K562 (cell line): ENCODE data around the gene ACLY. TPM values are rescaled to one million over a fixed set of nuclear protein-coding genes. Genes with fewer than 3 reads are reported as not detected.

Source experiments
- ATAC-seq: fragments of 200-7000 bp; cut with Tn5 transposase; 3 replicates; pipeline ENCODE4 v1.9.1; 2020; ENCODE audit warnings: moderate library complexity
- BruUV-seq: library from RNA; stranded (reverse); fragments of 400-500 nt; replicated peaks from 2 replicates; lab custom pipeline; 2021; lab: Mats Ljungman, UMichigan
- CTCF ChIA-PET: fragments of 300-600 bp; formaldehyde crosslinking; extraction: SDS; loops from one replicate; lab custom pipeline; 2021; ENCODE audit warnings: low intra/inter-chr PET ratio; lab: Yijun Ruan, JAX
- POLR2A ChIA-PET: fragments of 300-600, 350-650 bp; sonication (Branson Sonifier 250); formaldehyde crosslinking; extraction: SDS; loops from one replicate; lab custom pipeline; 2021; ENCODE audit warnings: antibody characterized with exemption, inconsistent platforms; lab: Yijun Ruan, JAX
- DNase-seq, 4 experiments: peaks; one replicate each; pipeline versions ENCODE4 v3.0.0 to v3.0.0-alpha.2; 2011 to 2018; ENCODE audit warnings: low spot score in 3 of 4, mixed read lengths in 3 of 4; ENCODE audit errors: extremely low read depth in 1 of 4
- FAIRE-seq: peaks from 2 replicates; lab custom pipeline; 2011; peaks lifted over from hg19 to GRCh38; lab: Jason Lieb, UNC
- H2AFZ ChIP-seq: 2 replicates; pipeline ENCODE4 v1.6.0; 2011; ENCODE audit warnings: low read depth, low read length, control low read depth, inconsistent platforms
- H3K27ac ChIP-seq: fragments of 200-600 bp; 3 replicates; pipeline ENCODE4 v1.8.0; 2011; ENCODE audit warnings: low read depth, mild to moderate bottlenecking, control low read depth, inconsistent platforms, low read length, moderate library complexity, mixed read lengths; ENCODE audit errors: extremely low read depth
- H3K27me3 ChIP-seq, 2 experiments: fragments of 300-600 bp in 1 of 2; 2 replicates in 1 of 2; 3 replicates in 1 of 2; pipeline versions ENCODE4 v1.6.0 to v1.8.0; 2011; ENCODE audit warnings: inconsistent platforms in 2 of 2, low read length in 2 of 2, mild to moderate bottlenecking in 1 of 2, mixed read lengths in 1 of 2, moderate library complexity in 1 of 2; ENCODE audit not compliant: control insufficient read depth in 2 of 2, insufficient read depth in 2 of 2
- H3K36me3 ChIP-seq: fragments of 300-600 bp; 3 replicates; pipeline ENCODE4 v1.8.0; 2011; ENCODE audit warnings: mild to moderate bottlenecking, low read length, inconsistent platforms; ENCODE audit not compliant: control insufficient read depth, insufficient read depth
- H3K4me1 ChIP-seq, 2 experiments: fragments of 200-600 bp in 1 of 2; replicated peaks in 1 of 2; 2 replicates in 1 of 2; 3 replicates in 1 of 2; pipeline versions ENCODE4 v1.5.1 to v1.8.0; 2011; ENCODE audit warnings: inconsistent platforms in 2 of 2, low read length in 2 of 2, mild to moderate bottlenecking in 1 of 2, mixed read lengths in 1 of 2, moderate library complexity in 1 of 2; ENCODE audit not compliant: control insufficient read depth in 2 of 2, insufficient read depth in 2 of 2
- H3K4me2 ChIP-seq: 2 replicates; pipeline ENCODE4 v1.6.1; 2011; ENCODE audit warnings: low read length, control low read depth, inconsistent platforms, mixed read lengths; ENCODE audit not compliant: insufficient read depth
- H3K4me3 ChIP-seq: fragments of 200-600 bp; sonication (generic), shearing (Covaris generic); 2 replicates; pipeline ENCODE4 v1.5.1; 2016; ENCODE audit warnings: control low read depth, inconsistent platforms
- H3K79me2 ChIP-seq: fragments of 200-600 bp; 3 replicates; pipeline ENCODE4 v1.8.0; 2011; ENCODE audit warnings: low read length, inconsistent platforms; ENCODE audit not compliant: control insufficient read depth, insufficient read depth
- H3K9ac ChIP-seq, 2 experiments: 2 replicates each; pipeline versions ENCODE4 v1.6.0 to v1.6.1; 2011; ENCODE audit warnings: low read depth in 2 of 2, low read length in 2 of 2, control low read depth in 1 of 2, inconsistent platforms in 1 of 2, mild to moderate bottlenecking in 1 of 2, mixed read lengths in 1 of 2; ENCODE audit not compliant: insufficient read depth in 1 of 2
- H3K9me1 ChIP-seq: one replicate; pipeline ENCODE4 v1.6.0; 2011; ENCODE audit warnings: inconsistent platforms, mild to moderate bottlenecking, low read length, moderate library complexity; ENCODE audit not compliant: control insufficient read depth, insufficient read depth
- H3K9me3 ChIP-seq: replicated peaks from 2 replicates; pipeline ENCODE4 v1.5.1; 2011; ENCODE audit warnings: low read depth, low read length, inconsistent platforms; ENCODE audit not compliant: control insufficient read depth, insufficient read depth
- H4K20me1 ChIP-seq: replicated peaks from 2 replicates; pipeline ENCODE4 v1.6.1; 2011; ENCODE audit warnings: low read length, inconsistent platforms, mixed read lengths; ENCODE audit not compliant: control insufficient read depth, insufficient read depth
- ATF7 ChIP-seq: fragments of 450-650 bp; IDR thresholded peaks from 2 replicates; pipeline ENCODE4 v1.7.1; 2014; ENCODE audit warnings: mild to moderate bottlenecking, moderate library complexity
- CREB1 ChIP-seq, 2 experiments: sonication (generic) in 1 of 2; formaldehyde crosslinking in 1 of 2; IDR thresholded peaks; 2 replicates each; pipeline versions ENCODE4 v1.6.1 to v1.8.0; 2012 to 2022; ENCODE audit warnings: inconsistent platforms in 1 of 2, mild to moderate bottlenecking in 1 of 2, missing genetic modification reagents in 1 of 2, moderate library complexity in 1 of 2
- MTA3 ChIP-seq: fragments of 450-650 bp; formaldehyde crosslinking; IDR thresholded peaks from 2 replicates; pipeline ENCODE4 v1.6.1; 2017; ENCODE audit warnings: mild to moderate bottlenecking, borderline replicate concordance
- SMAD3 ChIP-seq: fragments of 450-650 bp; formaldehyde crosslinking; conservative IDR thresholded peaks from 2 replicates; pipeline ENCODE4 v1.4.0; 2020; ENCODE audit warnings: mild to moderate bottlenecking
- ZNF41 ChIP-seq: fragments of 250-450 bp; sonication (Bioruptor Pico); conservative IDR thresholded peaks from 2 replicates; pipeline ENCODE4 v1.4.0; 2020; ENCODE audit warnings: mild to moderate bottlenecking
- WGBS: fragments of 100-300 bp; shearing (Covaris generic); methylation state at CpG from one replicate; pipeline ENCODE4 v1.1.6; 2016; ENCODE audit warnings: low coverage, mixed read lengths; ENCODE audit not compliant: insufficient coverage; ENCODE audit errors: missing lambda C conversion rate; 5-methylcytosine and 5-hydroxymethylcytosine counted together
- in situ Hi-C: fragments of 300-500 bp; cut with MboI; formaldehyde crosslinking; loops from 4 replicates; pipeline ENCODE4 v1.15.0; 2018; ENCODE audit warnings: inconsistent platforms, mixed read lengths
- intact Hi-C: fragments of 100-400 bp; cut with micrococcal nuclease; formaldehyde crosslinking; loops from 2 replicates; pipeline ENCODE4 v1.14.2; 2022
- polyA plus RNA-seq, 8 experiments: library from polyadenylated mRNA; depleted of rRNA in 4 of 8; stranded (reverse) in 5 of 8; unstranded in 3 of 8; fragments of >200 nt; fragmentation: Nextera tagmentation in 2 of 8; fragmentation: Illumina TruSeq in 1 of 8; extraction: Ambion mirVana in 2 of 8; extraction: Trizol in 1 of 8; gene quantifications; 2 replicates each; pipeline versions ENCODE4 v1.2.1 to v1.2.3, GENCODE V29; 2011 to 2014; ENCODE audit warnings: inconsistent platforms in 1 of 8, missing spikeins in 1 of 8
- total RNA-seq, 7 experiments: library from RNA; depleted of rRNA in 6 of 7; stranded (reverse); fragments of >200 nt in 6 of 7; fragmentation: Illumina TruSeq in 2 of 7; extraction: Trizol in 2 of 7; gene quantifications; 2 replicates each; pipeline versions ENCODE4 v1.2.1 to v1.2.3, GENCODE V29; 2011 to 2021; ENCODE audit warnings: low replicate concordance in 1 of 7
- TF ChIP-seq, protein P1 (sequence below), 2 experiments: fragments of 450-650 bp; formaldehyde crosslinking in 1 of 2; IDR thresholded peaks; 2 replicates each; pipeline versions ENCODE4 v1.4.0 to v1.6.1; 2014 to 2020; ENCODE audit warnings: mild to moderate bottlenecking in 2 of 2, borderline replicate concordance in 1 of 2, low read depth in 1 of 2

Gene ACLY
- total and polyA plus RNA-seq, 9 of the 15 experiments (the other 6 are each of a cell fraction or from before 2014, with no cell fraction given): 42.9 to 280 (median 125) TPM

DNA sequence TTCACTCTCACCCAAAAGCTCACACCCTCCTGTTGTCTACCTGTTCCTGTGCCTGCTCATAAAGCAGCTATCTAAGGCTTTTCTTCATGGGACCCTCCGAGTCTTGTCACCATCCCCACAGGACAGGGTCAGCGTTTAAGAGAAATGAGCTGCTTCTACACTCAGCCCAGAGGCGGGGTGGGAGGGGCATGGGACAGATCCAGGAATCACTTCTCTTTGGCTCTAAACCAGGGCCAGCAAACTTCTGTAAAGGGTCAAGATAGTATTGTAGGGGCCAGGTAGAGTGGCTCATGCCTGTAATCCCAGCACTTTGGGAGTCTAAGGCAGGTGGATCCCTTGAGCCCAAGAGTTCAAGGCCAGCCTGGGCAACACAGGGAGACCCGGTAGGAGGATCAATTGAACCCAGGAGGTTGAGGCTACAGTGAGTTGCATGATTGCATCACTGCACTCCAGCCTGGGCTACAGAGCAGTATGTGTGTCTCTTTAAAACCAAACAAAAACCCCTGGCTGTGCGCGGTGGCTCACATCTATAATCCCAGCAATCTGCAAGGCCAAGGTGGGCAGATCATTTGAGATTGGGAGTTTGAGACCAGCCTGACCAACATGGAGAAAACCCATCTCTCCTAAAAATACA, 30.3 kb downstream of the ACLY start:
- Histone ChIP-seq H3K9me3 (no peaks in the 10 kb centered on the region), H3K9me1 (no peaks in the 10 kb centered on the region), H3K36me3 (peaks cover 91% of the 10 kb centered on the region), H3K4me2 (no peak overlapping the region), H3K27me3 (no peaks in the 10 kb centered on the region), H3K27ac (no peak overlapping the region), H3K4me1 (no peaks in the 10 kb centered on the region), H3K9ac (no peak overlapping the region), H2AFZ (no peak overlapping the region), H3K4me3 (no peak overlapping the region), H3K79me2 (no peaks in the 10 kb centered on the region; the same call in 2 of the 3 replicates), H4K20me1 (no peaks in the 10 kb centered on the region)
- 91% methylated on average over 6 of the region's 6 CpGs for WGBS
- intact Hi-C loops: loop anchor here (5.0 to 10.0 kb wide), 2 partner anchors 84 to 151 kb away; no protein-coding TSS in a partner anchor
- BruUV-seq: no TSS peak
- no peak for TF ChIP-seq SMAD3 (CRISPR knock-in tag)
- TF ChIP-seq ATF7: no peak
- ChIA-PET CTCF (no interaction called here), POLR2A (interaction anchor here (1.2 kb wide), 1 partner anchor 22 kb away, joined by 8 read pairs; no protein-coding TSS in a partner anchor)
- ATAC-seq (no peak), FAIRE-seq (no peak), DNase-seq (no peak)
- in situ Hi-C loops: no loop called here

GRCh38 chr17:41885733-41886132, 33.0 kb downstream of the ACLY start:
- ChIA-PET POLR2A (no interaction called here), CTCF (interaction anchor here (0.8 to 2.5 kb wide), 4 partner anchors 147 to 237 kb away, joined by 3 to 21 read pairs (median 4); no protein-coding TSS in a partner anchor)
- no peak overlapping the region for H3K4me2 ChIP-seq
- peak overlapping the region in 1 of 2 experiments; percentile 18; a peak in 1 of 4 replicates for H3K9ac ChIP-seq
- H3K36me3 ChIP-seq: peaks cover 89% of the 10 kb centered on the region
- H3K27ac ChIP-seq: no peak overlapping the region
- in situ Hi-C loops (no loop called here), intact Hi-C loops (loop anchor here (5.0 to 10.0 kb wide), 2 partner anchors 81 to 148 kb away; no protein-coding TSS in a partner anchor)
- H3K4me3 ChIP-seq: no peak overlapping the region
- WGBS: 85% methylated on average over 6 of the region's 6 CpGs
- no peaks in the 10 kb centered on the region for H3K4me1 ChIP-seq
- no peaks in the 10 kb centered on the region for H4K20me1 ChIP-seq
- FAIRE-seq: no peak
- H2AFZ ChIP-seq: no peak overlapping the region
- no peaks in the 10 kb centered on the region for H3K27me3 ChIP-seq
- ATAC-seq: peak; percentile 61
- no peaks in the 10 kb centered on the region for H3K9me1 ChIP-seq
- H3K9me3 ChIP-seq: no peaks in the 10 kb centered on the region
- BruUV-seq: no TSS peak
- no peaks in the 10 kb centered on the region; the same call in 2 of the 3 replicates for H3K79me2 ChIP-seq
- DNase-seq: peak in 3 of 4 experiments; percentile 30 to 38 (median 36)
- no peak for TF ChIP-seq MTA3
- TF ChIP-seq CREB1 (IDR thresholded peaks at IDR 0.05): no peak
- TF ChIP-seq CREB1 (CRISPR knock-in tag; IDR thresholded peaks at IDR 0.05): no peak
- TF ChIP-seq, protein P1, sequence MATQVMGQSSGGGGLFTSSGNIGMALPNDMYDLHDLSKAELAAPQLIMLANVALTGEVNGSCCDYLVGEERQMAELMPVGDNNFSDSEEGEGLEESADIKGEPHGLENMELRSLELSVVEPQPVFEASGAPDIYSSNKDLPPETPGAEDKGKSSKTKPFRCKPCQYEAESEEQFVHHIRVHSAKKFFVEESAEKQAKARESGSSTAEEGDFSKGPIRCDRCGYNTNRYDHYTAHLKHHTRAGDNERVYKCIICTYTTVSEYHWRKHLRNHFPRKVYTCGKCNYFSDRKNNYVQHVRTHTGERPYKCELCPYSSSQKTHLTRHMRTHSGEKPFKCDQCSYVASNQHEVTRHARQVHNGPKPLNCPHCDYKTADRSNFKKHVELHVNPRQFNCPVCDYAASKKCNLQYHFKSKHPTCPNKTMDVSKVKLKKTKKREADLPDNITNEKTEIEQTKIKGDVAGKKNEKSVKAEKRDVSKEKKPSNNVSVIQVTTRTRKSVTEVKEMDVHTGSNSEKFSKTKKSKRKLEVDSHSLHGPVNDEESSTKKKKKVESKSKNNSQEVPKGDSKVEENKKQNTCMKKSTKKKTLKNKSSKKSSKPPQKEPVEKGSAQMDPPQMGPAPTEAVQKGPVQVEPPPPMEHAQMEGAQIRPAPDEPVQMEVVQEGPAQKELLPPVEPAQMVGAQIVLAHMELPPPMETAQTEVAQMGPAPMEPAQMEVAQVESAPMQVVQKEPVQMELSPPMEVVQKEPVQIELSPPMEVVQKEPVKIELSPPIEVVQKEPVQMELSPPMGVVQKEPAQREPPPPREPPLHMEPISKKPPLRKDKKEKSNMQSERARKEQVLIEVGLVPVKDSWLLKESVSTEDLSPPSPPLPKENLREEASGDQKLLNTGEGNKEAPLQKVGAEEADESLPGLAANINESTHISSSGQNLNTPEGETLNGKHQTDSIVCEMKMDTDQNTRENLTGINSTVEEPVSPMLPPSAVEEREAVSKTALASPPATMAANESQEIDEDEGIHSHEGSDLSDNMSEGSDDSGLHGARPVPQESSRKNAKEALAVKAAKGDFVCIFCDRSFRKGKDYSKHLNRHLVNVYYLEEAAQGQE (IDR thresholded peaks at IDR 0.05; ENCODE audit: borderline replicate concordance): peak; percentile 42; the same call in 1 of the 2 replicates
- TF ChIP-seq, protein P1 (CRISPR knock-in tag; IDR thresholded peaks at IDR 0.05; ENCODE audit: low read depth): no peak
- no peak for TF ChIP-seq ZNF41 (CRISPR knock-in tag)
